Eye (tissue), 1 donor: Measurements from ENCODE around the gene SDHB.

Experiments
- DNase-seq: peaks from one replicate; pipeline ENCODE4 v3.0.0-alpha.2; 2015

The SDHB gene

GRCh38 chr1:17053685-17054410 is at the start of gene SDHB:
SDHB (minus strand) TSS chr1:17054032; CDS start chr1:17054019, 13 bp downstream.
- DNase-seq: peak; percentile 99

GRCh38 chr1:17102232-17102631 is 48.4 kb upstream of the SDHB start:
- no peak for DNase-seq

- DNase-seq: no peak
These were observed 47.4 kb upstream of the SDHB start for GRCh38 chr1:17101261-17101660.

- no peak for DNase-seq
These were observed 45.9 kb upstream of the SDHB start for GRCh38 chr1:17099616-17100340.

- no peak for DNase-seq
These were observed 44.9 kb upstream of the SDHB start for GRCh38 chr1:17098446-17099317.

GRCh38 chr1:17097787-17098186 is 44.0 kb upstream of the SDHB start:
- no peak for DNase-seq

GRCh38 chr1:17097147-17097546 is 43.3 kb upstream of the SDHB start:
- no peak for DNase-seq

- no peak for DNase-seq
These were observed 42.8 kb upstream of the SDHB start for GRCh38 chr1:17096584-17096983.

- DNase-seq: no peak
These were observed 41.3 kb upstream of the SDHB start for GRCh38 chr1:17095141-17095540.

- DNase-seq: no peak
These were observed 40.8 kb upstream of the SDHB start for GRCh38 chr1:17094664-17095063.

GRCh38 chr1:17093822-17094393 is 40.1 kb upstream of the SDHB start:
- DNase-seq: no peak

GRCh38 chr1:17091252-17091651 is 37.4 kb upstream of the SDHB start:
- DNase-seq: no peak

GRCh38 chr1:17089506-17089905 is 35.7 kb upstream of the SDHB start:
- peak; percentile 61 for DNase-seq

GRCh38 chr1:17086751-17087150 is 32.9 kb upstream of the SDHB start:
- DNase-seq: no peak

GRCh38 chr1:17084787-17085186 is 31.0 kb upstream of the SDHB start:
- no peak for DNase-seq

- DNase-seq: no peak
These were observed 28.9 kb upstream of the SDHB start for GRCh38 chr1:17082761-17083160.

GRCh38 chr1:17081439-17081838 is 27.6 kb upstream of the SDHB start:
- DNase-seq: no peak

- DNase-seq: no peak
These were observed 27.0 kb upstream of the SDHB start for GRCh38 chr1:17080880-17081279.

- no peak for DNase-seq
These were observed 26.4 kb upstream of the SDHB start for GRCh38 chr1:17080085-17080759.

- DNase-seq: no peak
These were observed 25.4 kb upstream of the SDHB start for GRCh38 chr1:17078991-17079868.

GRCh38 chr1:17075470-17076255 is 21.8 kb upstream of the SDHB start:
- no peak for DNase-seq
